Vagina (tissue), 2 donors: ENCODE measurements around the gene MAD1L1. TPM values are rescaled to one million over a fixed set of nuclear protein-coding genes. Genes with fewer than 3 reads are reported as not detected.

ENCODE experiments used
- DNase-seq, 2 donors: peaks; one replicate each; pipeline ENCODE4 v3.0.0-alpha.2; 2017; ENCODE audit errors: extremely low spot score in 2 of 2
- H3K27ac ChIP-seq: fragments of 200-600 bp; sonication (generic); one replicate; pipeline ENCODE4 v1.5.1; 2019
- H3K27me3 ChIP-seq: fragments of 200-600 bp; sonication (generic); one replicate; pipeline ENCODE4 v1.5.1; 2019
- H3K36me3 ChIP-seq, 2 donors: fragments of 200-600 bp; sonication (generic); one replicate each; pipeline ENCODE4 v1.5.1; 2017 to 2019
- H3K4me1 ChIP-seq: fragments of 200-600 bp; sonication (generic); one replicate; pipeline ENCODE4 v1.5.1; 2019
- H3K4me3 ChIP-seq, 2 donors: fragments of 200-600 bp; sonication (generic); 1 replicate in 1 of 2; 2 replicates in 1 of 2; pipeline ENCODE4 v1.5.1; 2016 to 2019
- H3K9me3 ChIP-seq: fragments of 200-600 bp; sonication (generic); one replicate; pipeline ENCODE4 v1.5.1; 2019
- POLR2A ChIP-seq, 2 donors: fragments of 450-650 bp; IDR thresholded peaks; one replicate each; pipeline ENCODE4 v1.6.1; 2017; ENCODE audit warnings: antibody characterized with exemption in 2 of 2, mild to moderate bottlenecking in 2 of 2, moderate library complexity in 2 of 2
- POLR2AphosphoS5 ChIP-seq, 2 donors: sonication (generic); formaldehyde crosslinking; IDR thresholded peaks; one replicate each; pipeline ENCODE4 v1.9.0; 2017; ENCODE audit warnings: antibody characterized with exemption in 2 of 2, mild to moderate bottlenecking in 2 of 2, low read depth in 1 of 2; ENCODE audit not compliant: insufficient read depth in 1 of 2
- intact Hi-C: fragments of 100-400 bp; cut with DNase I; formaldehyde crosslinking; loops from one replicate; pipeline ENCODE4 v1.15.1; 2023
- total RNA-seq: library from RNA; depleted of rRNA; stranded (reverse); fragments of >200 nt; gene quantifications from one replicate; pipeline ENCODE4 v1.2.3, GENCODE V29; 2016
- TF ChIP-seq, protein P1 (sequence below), 3 experiments: fragments of 450-650 bp in 2 of 3; fragments of 200-600 bp in 1 of 3; sonication (generic) in 1 of 3; IDR thresholded peaks; one replicate each; pipeline ENCODE4 v1.5.1; 2017 to 2019; ENCODE audit warnings: antibody characterized with exemption in 3 of 3, mild to moderate bottlenecking in 2 of 3, moderate library complexity in 2 of 3

MAD1L1 gene
- total RNA-seq, 1 donor from 2014 or later, result 62.4 TPM

DNA sequence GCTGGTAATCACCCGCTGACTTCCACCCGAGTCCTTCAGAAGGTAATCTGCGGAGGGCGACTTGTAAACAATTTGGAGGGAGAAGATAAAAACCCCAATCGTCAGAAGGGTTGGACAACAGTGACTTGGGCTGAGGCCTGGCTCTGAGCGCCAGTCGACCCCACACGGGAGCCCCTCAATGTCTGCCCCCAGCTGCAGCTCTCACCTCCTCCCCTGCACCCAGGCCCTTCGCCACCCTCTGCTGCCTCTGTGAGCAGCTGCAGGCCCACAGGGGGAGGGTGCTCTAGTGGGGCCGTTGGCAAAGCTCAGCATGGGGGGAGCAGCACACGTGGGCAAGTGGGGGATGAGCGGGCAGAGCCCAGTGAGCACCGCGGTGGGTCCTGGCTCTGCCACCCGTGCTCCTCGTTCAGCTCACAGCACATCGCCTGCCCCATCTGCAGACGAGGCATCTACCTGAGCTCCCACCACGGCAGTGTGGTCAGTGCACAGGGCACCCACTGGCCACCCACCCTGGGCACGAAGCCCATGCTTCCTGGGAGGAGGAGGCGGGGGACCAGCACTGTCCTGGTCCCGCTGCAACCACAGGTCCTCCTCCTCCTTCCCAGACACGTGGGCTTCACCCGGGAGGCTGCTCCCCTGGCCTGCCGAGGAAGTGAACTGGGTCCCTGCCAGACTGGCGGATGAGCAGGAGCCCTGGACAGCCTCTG, 282.1 kb downstream of the MAD1L1 start:
- DNase-seq, result no peak
- TF ChIP-seq POLR2AphosphoS5 (IDR thresholded peaks at IDR 0.05; ENCODE audit: insufficient read depth in 1 of 2, low read depth in 1 of 2) (no peak), POLR2A (IDR thresholded peaks at IDR 0.05) (no peak)
- TF ChIP-seq, protein P1, sequence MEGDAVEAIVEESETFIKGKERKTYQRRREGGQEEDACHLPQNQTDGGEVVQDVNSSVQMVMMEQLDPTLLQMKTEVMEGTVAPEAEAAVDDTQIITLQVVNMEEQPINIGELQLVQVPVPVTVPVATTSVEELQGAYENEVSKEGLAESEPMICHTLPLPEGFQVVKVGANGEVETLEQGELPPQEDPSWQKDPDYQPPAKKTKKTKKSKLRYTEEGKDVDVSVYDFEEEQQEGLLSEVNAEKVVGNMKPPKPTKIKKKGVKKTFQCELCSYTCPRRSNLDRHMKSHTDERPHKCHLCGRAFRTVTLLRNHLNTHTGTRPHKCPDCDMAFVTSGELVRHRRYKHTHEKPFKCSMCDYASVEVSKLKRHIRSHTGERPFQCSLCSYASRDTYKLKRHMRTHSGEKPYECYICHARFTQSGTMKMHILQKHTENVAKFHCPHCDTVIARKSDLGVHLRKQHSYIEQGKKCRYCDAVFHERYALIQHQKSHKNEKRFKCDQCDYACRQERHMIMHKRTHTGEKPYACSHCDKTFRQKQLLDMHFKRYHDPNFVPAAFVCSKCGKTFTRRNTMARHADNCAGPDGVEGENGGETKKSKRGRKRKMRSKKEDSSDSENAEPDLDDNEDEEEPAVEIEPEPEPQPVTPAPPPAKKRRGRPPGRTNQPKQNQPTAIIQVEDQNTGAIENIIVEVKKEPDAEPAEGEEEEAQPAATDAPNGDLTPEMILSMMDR (IDR thresholded peaks at IDR 0.05), result no peak
- intact Hi-C loops, result no loop called here

DNA sequence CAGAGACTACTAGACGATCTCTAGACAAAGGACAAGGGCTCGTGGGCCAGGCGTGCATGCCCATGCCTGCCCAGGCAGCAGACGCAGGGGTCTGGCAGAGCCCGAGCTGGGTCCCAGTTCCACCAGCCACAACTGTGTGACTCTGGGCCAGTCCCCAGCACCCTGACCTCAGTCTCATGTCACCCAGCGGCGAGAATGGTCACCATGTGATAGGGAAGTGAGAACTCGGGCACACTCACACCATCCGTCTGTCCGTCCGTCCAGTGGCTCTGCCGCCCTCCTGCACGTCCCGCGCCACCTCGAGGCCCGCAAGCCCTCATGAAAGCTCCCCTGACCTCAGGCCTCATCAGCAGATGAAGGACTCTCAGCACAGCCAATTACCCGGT, 282.7 kb downstream of the MAD1L1 start:
- Histone ChIP-seq H3K9me3 (no peaks in the 10 kb centered on the region), H3K4me3 (no peak overlapping the region), H3K36me3 (no peaks in the 10 kb centered on the region), H3K4me1 (peaks cover 17% of the 10 kb centered on the region), H3K27me3 (no peaks in the 10 kb centered on the region), H3K27ac (no peak overlapping the region)
- intact Hi-C loops, result no loop called here
- DNase-seq, result no peak
- TF ChIP-seq POLR2A (IDR thresholded peaks at IDR 0.05) (no peak), POLR2AphosphoS5 (IDR thresholded peaks at IDR 0.05; ENCODE audit: insufficient read depth in 1 of 2, low read depth in 1 of 2) (no peak)
- TF ChIP-seq, protein P1 (IDR thresholded peaks at IDR 0.05), result no peak

More for the DNA sequence above, 282.1 kb downstream of the MAD1L1 start:
- Histone ChIP-seq H3K27me3 (no peaks in the 10 kb centered on the region), H3K4me1 (peaks cover 17% of the 10 kb centered on the region), H3K36me3 (no peaks in the 10 kb centered on the region), H3K9me3 (no peaks in the 10 kb centered on the region), H3K27ac (no peak overlapping the region), H3K4me3 (no peak overlapping the region)

DNA sequence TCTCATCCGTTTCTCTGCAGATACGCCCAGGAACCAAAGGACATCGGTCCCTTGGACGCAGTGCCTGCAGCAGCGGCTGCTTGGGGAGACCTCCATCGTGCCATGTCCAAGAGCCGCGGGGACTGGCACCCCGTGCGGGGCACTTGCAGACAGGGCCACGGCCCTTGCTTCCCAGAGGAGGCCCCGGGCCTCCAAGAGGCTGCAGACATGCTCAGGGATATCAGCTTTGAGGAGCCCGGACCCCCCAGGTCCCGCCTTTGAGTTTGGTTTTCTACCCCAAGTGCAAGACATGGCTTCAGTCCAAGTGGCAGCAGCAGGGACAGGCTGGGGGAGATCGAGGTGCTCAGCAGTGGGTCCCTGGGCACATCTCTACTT, 283.1 kb downstream of the MAD1L1 start:
- Histone ChIP-seq H3K27me3 (no peaks in the 10 kb centered on the region), H3K9me3 (no peaks in the 10 kb centered on the region), H3K27ac (no peak overlapping the region), H3K36me3 (no peaks in the 10 kb centered on the region), H3K4me1 (peaks cover 17% of the 10 kb centered on the region), H3K4me3 (no peak overlapping the region)
- TF ChIP-seq, protein P1 (IDR thresholded peaks at IDR 0.05), result no peak
- TF ChIP-seq POLR2AphosphoS5 (IDR thresholded peaks at IDR 0.05; ENCODE audit: insufficient read depth in 1 of 2, low read depth in 1 of 2) (no peak), POLR2A (IDR thresholded peaks at IDR 0.05) (no peak)
- DNase-seq, result no peak
- intact Hi-C loops, result no loop called here

DNA sequence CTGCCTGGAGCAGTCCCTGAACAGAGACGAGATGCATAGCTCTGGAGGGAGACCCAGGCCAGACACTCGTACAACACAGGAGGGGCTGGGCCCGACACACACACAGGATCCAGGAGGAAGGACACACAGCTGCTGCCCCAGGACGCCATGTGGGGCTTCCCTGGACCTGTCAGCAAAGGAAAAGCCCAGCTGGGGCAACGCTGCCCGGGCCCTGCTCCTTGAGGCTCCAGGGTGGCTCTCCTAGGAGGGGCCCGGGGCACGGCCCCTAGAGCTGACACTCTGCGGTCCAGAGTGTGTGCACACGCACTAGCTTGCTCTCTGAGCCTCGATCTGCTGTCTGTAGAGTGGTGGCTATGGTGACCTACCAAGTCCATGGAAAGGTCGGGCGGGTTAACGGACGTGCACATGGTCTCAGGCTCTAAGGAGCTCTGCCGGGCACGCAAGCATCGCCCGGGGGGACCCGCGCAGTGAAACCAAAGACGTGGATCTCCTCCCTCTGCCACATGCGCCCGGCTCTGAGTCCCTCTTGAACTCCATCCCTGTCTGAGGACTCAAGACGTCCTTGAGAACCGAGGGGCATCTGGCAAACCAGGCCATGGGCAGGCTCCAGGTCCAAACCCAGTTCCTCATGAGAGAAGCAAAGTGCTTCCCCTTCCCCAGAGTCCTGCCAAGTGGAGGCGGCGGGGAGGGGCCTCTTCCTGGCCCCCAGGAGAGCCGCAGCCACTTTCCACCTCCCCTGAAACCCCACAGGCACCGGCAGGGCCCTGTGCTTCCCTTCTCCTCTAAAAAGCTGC, 283.7 kb downstream of the MAD1L1 start:
- Histone ChIP-seq H3K9me3 (no peaks in the 10 kb centered on the region), H3K4me3 (no peak overlapping the region), H3K27me3 (no peaks in the 10 kb centered on the region), H3K4me1 (peaks cover 17% of the 10 kb centered on the region), H3K36me3 (no peaks in the 10 kb centered on the region), H3K27ac (no peak overlapping the region)
- TF ChIP-seq POLR2AphosphoS5 (IDR thresholded peaks at IDR 0.05; ENCODE audit: insufficient read depth in 1 of 2, low read depth in 1 of 2) (no peak), POLR2A (IDR thresholded peaks at IDR 0.05) (no peak)
- TF ChIP-seq, protein P1 (IDR thresholded peaks at IDR 0.05), result no peak
- DNase-seq, result no peak
- intact Hi-C loops, result no loop called here
